MM.1S (cell line): Measurements from ENCODE around the gene UBE2R2.

Experiments used
- CTCF ChIP-seq: fragments of 300-600 bp; sonication (generic); IDR thresholded peaks from 2 replicates; pipeline ENCODE4 v1.5.1; 2016; ENCODE audit warnings: antibody characterized with exemption, low read length, mixed read lengths
- EZH2 ChIP-seq: fragments of 300-600 bp; sonication (generic); optimal IDR thresholded peaks from 2 replicates; pipeline ENCODE3; 2017; ENCODE audit warnings: low read depth, mild to moderate bottlenecking, antibody characterized with exemption, low read length, mixed read lengths
- EZH2phosphoT487 ChIP-seq: fragments of 300-600 bp; sonication (generic); IDR thresholded peaks from 2 replicates; pipeline ENCODE4 v1.6.1; 2018; ENCODE audit warnings: antibody characterized with exemption, low read length

- no peak for TF ChIP-seq CTCF
- TF ChIP-seq EZH2: no peak
- TF ChIP-seq EZH2phosphoT487: no peak
These were observed 1.3 kb downstream of the UBE2R2 start for GRCh38 chr9:33818167-33818846.
